A673 (cell line): Measurements from ENCODE around the gene CORO2A. TPM values are rescaled to one million over a fixed set of nuclear protein-coding genes. Genes with fewer than 3 reads are reported as not detected.
A peak's percentile ranks its signal among the peaks of the same experiment; 100 is the strongest.
"Not testable (repeated sequence)": the region's sequence is repeated elsewhere in the genome, so short reads cannot be mapped to it uniquely, and the experiment has no call there.

Experiments used
- BruUV-seq: library from RNA; stranded (reverse); fragments of 400-500 nt; replicated peaks from 2 replicates; lab custom pipeline; 2021; lab: Mats Ljungman, UMichigan
- CTCF ChIA-PET: fragments of 300-600 bp; sonication (Branson Sonifier 250); formaldehyde crosslinking; loops from one replicate; lab custom pipeline; 2022; ENCODE audit warnings: antibody characterized with exemption; lab: Charles Lee
- POLR2A ChIA-PET: fragments of 300-600 bp; sonication (Branson Sonifier 250); formaldehyde crosslinking; loops from one replicate; lab custom pipeline; 2022; ENCODE audit warnings: antibody characterized with exemption; ENCODE audit not compliant: low non-redundant PET; lab: Charles Lee
- DNase-seq: peaks from one replicate; pipeline ENCODE4 v3.0.0-alpha.2; 2015; ENCODE audit warnings: low spot score
- H3K27ac ChIP-seq: fragments of 200-600 bp; sonication (generic); 2 replicates; pipeline ENCODE4 v1.5.1; 2016; ENCODE audit warnings: mixed run types, low read depth, mild to moderate bottlenecking, mixed read lengths, antibody characterized with exemption, low read length; ENCODE audit not compliant: poor library complexity, severe bottlenecking
- H3K27me3 ChIP-seq: fragments of 200-600 bp; sonication (generic); replicated peaks from 2 replicates; pipeline ENCODE4 v1.6.1; 2017; ENCODE audit warnings: mixed run types, low read depth, mild to moderate bottlenecking, mixed read lengths, antibody characterized with exemption, low read length; ENCODE audit not compliant: insufficient read depth, poor library complexity
- H3K36me3 ChIP-seq: fragments of 200-600 bp; sonication (generic); 2 replicates; pipeline ENCODE4 v1.6.1; 2016; ENCODE audit warnings: mixed run types, mild to moderate bottlenecking, mixed read lengths, antibody characterized with exemption, low read length; ENCODE audit not compliant: insufficient read depth, poor library complexity, severe bottlenecking
- H3K4me1 ChIP-seq: fragments of 200-600 bp; sonication (generic); 2 replicates; pipeline ENCODE4 v1.6.1; 2017; ENCODE audit warnings: mixed run types, mild to moderate bottlenecking, mixed read lengths, antibody characterized with exemption, low read length; ENCODE audit not compliant: insufficient read depth, poor library complexity, severe bottlenecking
- H3K4me3 ChIP-seq: fragments of 200-600 bp; sonication (generic); 2 replicates; pipeline ENCODE4 v1.5.1; 2016; ENCODE audit warnings: low read depth, mixed run types, mild to moderate bottlenecking, mixed read lengths, low read length; ENCODE audit not compliant: poor library complexity, severe bottlenecking
- H3K9me3 ChIP-seq: fragments of 200-600 bp; sonication (generic); 2 replicates; pipeline ENCODE4 v1.6.1; 2016; ENCODE audit warnings: mixed run types, low read depth, mild to moderate bottlenecking, mixed read lengths, antibody characterized with exemption, low read length; ENCODE audit not compliant: poor library complexity, severe bottlenecking
- EZH2 ChIP-seq: fragments of 200-600 bp; sonication (generic); IDR thresholded peaks from 2 replicates; pipeline ENCODE4 v1.6.1; 2017; ENCODE audit warnings: borderline replicate concordance, low read depth, mild to moderate bottlenecking, mixed read lengths, antibody characterized with exemption, low read length; ENCODE audit not compliant: poor library complexity, severe bottlenecking
- intact Hi-C: fragments of 100-400 bp; cut with micrococcal nuclease; formaldehyde crosslinking; loops from one replicate; pipeline ENCODE4 v1.10.0; 2022; ENCODE audit not compliant: unreplicated experiment
- total RNA-seq: library from RNA; stranded (reverse); gene quantifications from 2 replicates; pipeline ENCODE4 v1.2.3, GENCODE V29; 2021
- TF ChIP-seq, protein P1 (sequence below): fragments of 300-800, 200-600 bp; sonication (generic); conservative IDR thresholded peaks from 2 replicates; pipeline ENCODE4 v1.5.1; 2017; ENCODE audit warnings: low read depth, mild to moderate bottlenecking, antibody characterized with exemption, low read length, moderate library complexity, mixed read lengths

The CORO2A gene
- total RNA-seq, 1 experiment from 2014 or later: 0.52 TPM

DNA sequence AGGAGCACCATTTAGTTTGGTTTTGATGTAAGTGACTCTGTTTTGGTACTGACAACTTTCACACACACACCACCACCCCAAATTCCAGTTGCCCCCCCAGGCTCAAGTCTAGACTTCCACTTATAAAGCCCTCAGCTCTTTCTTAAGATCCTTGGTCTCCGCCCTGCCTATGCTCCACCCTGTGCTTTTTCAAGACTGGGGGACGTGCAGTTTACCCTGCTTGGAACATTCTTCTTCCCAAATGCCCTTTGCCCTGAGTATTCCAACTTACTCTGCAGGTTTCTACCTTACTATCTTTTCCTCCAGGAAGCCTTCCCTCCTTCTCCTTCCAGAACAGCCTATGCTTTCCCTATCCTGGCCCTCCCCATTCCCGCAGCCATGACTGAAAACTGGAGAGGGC is 72.0 kb downstream of the CORO2A start:
- Histone ChIP-seq H3K4me1 (peaks cover 6% of the 10 kb centered on the region), H3K27ac (no peak overlapping the region), H3K4me3 (no peak overlapping the region), H3K36me3 (no peaks in the 10 kb centered on the region), H3K9me3 (no peaks in the 10 kb centered on the region), H3K27me3 (no peaks in the 10 kb centered on the region)
- no TSS peak for BruUV-seq
- no peak for DNase-seq
- CTCF ChIA-PET: no interaction called here
- TF ChIP-seq, protein P1, sequence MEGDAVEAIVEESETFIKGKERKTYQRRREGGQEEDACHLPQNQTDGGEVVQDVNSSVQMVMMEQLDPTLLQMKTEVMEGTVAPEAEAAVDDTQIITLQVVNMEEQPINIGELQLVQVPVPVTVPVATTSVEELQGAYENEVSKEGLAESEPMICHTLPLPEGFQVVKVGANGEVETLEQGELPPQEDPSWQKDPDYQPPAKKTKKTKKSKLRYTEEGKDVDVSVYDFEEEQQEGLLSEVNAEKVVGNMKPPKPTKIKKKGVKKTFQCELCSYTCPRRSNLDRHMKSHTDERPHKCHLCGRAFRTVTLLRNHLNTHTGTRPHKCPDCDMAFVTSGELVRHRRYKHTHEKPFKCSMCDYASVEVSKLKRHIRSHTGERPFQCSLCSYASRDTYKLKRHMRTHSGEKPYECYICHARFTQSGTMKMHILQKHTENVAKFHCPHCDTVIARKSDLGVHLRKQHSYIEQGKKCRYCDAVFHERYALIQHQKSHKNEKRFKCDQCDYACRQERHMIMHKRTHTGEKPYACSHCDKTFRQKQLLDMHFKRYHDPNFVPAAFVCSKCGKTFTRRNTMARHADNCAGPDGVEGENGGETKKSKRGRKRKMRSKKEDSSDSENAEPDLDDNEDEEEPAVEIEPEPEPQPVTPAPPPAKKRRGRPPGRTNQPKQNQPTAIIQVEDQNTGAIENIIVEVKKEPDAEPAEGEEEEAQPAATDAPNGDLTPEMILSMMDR: no peak
- TF ChIP-seq EZH2: no peak
- intact Hi-C loops: no loop called here
- POLR2A ChIA-PET: no interaction called here

DNA sequence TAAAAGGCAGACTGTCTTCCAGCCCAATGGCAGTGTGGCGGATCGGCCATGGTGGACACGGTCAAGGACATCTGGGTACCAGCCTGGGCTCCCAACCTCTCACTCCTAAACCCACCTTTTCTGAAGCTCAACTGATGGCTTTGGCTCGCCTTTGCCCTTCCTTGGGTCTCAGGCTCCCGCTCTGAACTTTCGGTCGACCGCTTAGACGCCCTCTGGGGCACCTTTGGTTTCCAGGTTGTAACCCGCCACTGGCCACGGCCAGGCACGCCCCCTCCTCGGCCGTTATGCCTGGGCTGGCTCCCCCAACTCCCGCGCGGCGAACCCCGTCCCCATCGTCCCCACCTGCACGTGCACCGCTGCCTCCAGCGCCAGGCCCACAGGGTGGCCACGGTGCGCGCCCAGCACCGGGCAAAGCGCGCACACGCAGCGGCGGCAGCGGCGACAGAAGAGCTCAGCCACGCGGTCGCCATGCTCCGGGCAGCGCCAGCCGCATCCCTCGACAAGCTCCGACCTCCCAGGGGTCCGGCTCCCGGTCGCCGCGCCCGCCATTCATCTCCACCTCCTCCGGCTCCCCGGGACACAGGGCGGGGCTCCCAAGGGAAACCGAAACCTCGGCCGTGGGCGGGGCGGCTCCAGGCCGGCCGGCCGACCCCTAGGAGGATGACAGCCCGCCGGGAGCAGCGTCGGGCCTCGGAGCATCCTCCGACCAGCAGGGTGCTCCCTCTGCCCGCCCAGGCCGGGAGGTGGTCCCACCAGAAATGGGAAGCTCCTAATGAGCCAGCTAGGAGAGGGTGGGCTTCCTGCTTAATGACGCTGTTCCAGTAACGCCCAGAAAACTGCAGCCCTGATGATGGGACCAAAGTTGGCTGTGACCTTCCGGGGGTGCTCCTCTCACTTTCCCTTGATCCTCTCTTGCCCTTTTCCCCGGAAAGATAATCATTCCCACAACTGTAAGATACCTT is 73.5 kb downstream of the CORO2A start, which contains the start of gene TRIM14:
Gene TRIM14 (minus strand): TSS at position 583 of the 962 bp plus-strand sequence. CDS start 34 bp downstream, at position 549.
- no peaks in the 10 kb centered on the region for H3K36me3 ChIP-seq
- intact Hi-C loops: no loop called here
- POLR2A ChIA-PET: no interaction called here
- peak; percentile 57 for DNase-seq
- no peaks in the 10 kb centered on the region for H3K9me3 ChIP-seq
- TF ChIP-seq, protein P1: no peak; the same call in 1 of the 2 replicates
- TF ChIP-seq EZH2: no peak
- CTCF ChIA-PET: no interaction called here
- no peaks in the 10 kb centered on the region for H3K27me3 ChIP-seq
- no peak within 1 kb of the TSS for H3K27ac ChIP-seq
- peaks cover 6% of the 10 kb centered on the region for H3K4me1 ChIP-seq
- H3K4me3 ChIP-seq: peak within 1 kb of the TSS; percentile 59
- BruUV-seq: no TSS peak

DNA sequence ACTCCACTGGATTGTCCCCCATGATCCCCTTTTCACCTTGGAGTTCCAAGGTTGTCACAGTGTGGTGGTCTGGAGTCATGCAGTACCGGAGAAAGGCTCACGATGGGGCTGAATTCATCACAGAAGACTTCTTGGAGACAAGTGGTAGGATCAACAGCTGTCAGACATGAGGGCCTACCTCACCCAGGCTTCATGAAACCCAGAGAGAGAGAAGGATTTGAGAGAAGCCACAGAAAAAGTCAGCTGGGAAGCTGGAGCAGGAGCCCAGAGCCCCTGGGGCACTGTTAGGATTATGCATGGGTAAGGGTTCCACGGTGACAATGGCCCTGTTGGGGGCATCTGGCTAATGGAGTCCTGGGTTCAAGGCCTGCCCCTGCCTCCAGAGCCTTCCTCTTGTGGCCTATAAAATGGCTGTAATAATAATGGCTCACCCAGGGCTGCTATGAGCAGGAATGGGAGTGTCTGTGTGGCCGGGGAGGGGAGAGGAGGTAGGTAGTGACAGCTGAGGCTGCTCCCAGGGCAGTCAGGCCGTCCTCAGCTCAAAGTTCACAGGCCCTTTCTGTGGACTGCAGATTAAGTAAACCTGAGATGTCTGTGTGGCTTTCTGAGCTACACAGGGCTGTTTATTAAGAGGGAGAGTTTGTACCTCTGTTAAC is 74.3 kb downstream of the CORO2A start:
- peak; percentile 51 for DNase-seq
- POLR2A ChIA-PET: no interaction called here

DNA sequence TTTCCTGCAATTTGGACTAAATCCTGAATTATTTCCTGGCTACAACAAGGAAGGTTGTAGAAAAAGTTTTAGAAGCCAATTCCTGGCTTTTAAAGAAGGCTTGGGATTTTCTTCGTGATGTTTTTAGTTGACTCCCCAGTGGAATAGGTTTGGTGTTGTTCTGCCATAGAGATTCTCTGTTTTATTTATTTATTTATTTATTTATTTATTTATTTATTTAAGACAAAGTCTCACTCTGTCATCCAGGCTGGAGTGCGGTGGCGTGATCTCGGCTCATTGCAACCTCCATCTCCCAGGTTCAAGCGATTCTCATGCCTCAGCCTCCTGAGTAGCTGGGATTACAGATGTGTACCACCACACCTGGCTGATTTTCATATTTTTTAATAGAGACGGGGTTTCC is 75.3 kb downstream of the CORO2A start:
- BruUV-seq, H3K36me3 ChIP-seq, H3K27ac ChIP-seq, DNase-seq, H3K4me3 ChIP-seq, POLR2A ChIA-PET, intact Hi-C loops, H3K4me1 ChIP-seq, H3K27me3 ChIP-seq, H3K9me3 ChIP-seq, CTCF ChIA-PET: not testable (repeated sequence)

More for the DNA sequence above, 74.3 kb downstream of the CORO2A start:
- intact Hi-C loops: no loop called here
- Histone ChIP-seq H3K4me3 (peak overlapping the region; percentile 59), H3K27me3 (no peaks in the 10 kb centered on the region), H3K9me3 (no peaks in the 10 kb centered on the region), H3K4me1 (peaks cover 6% of the 10 kb centered on the region), H3K27ac (no peak overlapping the region), H3K36me3 (no peaks in the 10 kb centered on the region)
- CTCF ChIA-PET: no interaction called here
- BruUV-seq: TSS peak; percentile 42
- TF ChIP-seq EZH2: no peak
- TF ChIP-seq, protein P1: peak; percentile 35; the same call in 1 of the 2 replicates
